Jurkat, Clone E6-1 (cell line): ENCODE results near the gene ARID5B.

Source experiments
- DNase-seq: peaks from one replicate; pipeline ENCODE4 v3.0.0-alpha.2; 2011; ENCODE audit warnings: low read depth, low spot score
- H3K4me3 ChIP-seq: 2 replicates; pipeline ENCODE4 v1.5.1; 2011; ENCODE audit warnings: mild to moderate bottlenecking, low read length, control low read depth, moderate library complexity

The ARID5B gene

GRCh38 chr10:61993711-61994401 is 92.4 kb downstream of the ARID5B start:
- DNase-seq: no peak
- no peak overlapping the region for H3K4me3 ChIP-seq

GRCh38 chr10:61994405-61995219 is 93.1 kb downstream of the ARID5B start:
- DNase-seq: no peak

GRCh38 chr10:61995220-61995503 is 93.7 kb downstream of the ARID5B start:
- no peak for DNase-seq
- no peak overlapping the region for H3K4me3 ChIP-seq

More at GRCh38 chr10:61994405-61995219, 93.1 kb downstream of the ARID5B start:
- H3K4me3 ChIP-seq: no peak overlapping the region

- H3K4me3 ChIP-seq: no peak overlapping the region
- DNase-seq: no peak
Measured at GRCh38 chr10:61998937-61999336, 97.4 kb downstream of the ARID5B start.

- DNase-seq: no peak
- no peak overlapping the region for H3K4me3 ChIP-seq
Measured at GRCh38 chr10:62000037-62000603, 98.6 kb downstream of the ARID5B start.

- no peak overlapping the region for H3K4me3 ChIP-seq
- no peak for DNase-seq
Measured at GRCh38 chr10:62000726-62001125, 99.2 kb downstream of the ARID5B start.

- no peak for DNase-seq
- H3K4me3 ChIP-seq: no peak overlapping the region
Measured at GRCh38 chr10:62001898-62002297, 100.4 kb downstream of the ARID5B start.

GRCh38 chr10:62002753-62003152 is 101.3 kb downstream of the ARID5B start:
- H3K4me3 ChIP-seq: no peak overlapping the region
- DNase-seq: no peak

GRCh38 chr10:62004042-62004441 is 102.5 kb downstream of the ARID5B start:
- no peak overlapping the region for H3K4me3 ChIP-seq
- no peak for DNase-seq

GRCh38 chr10:62005281-62005680 is 103.8 kb downstream of the ARID5B start:
- H3K4me3 ChIP-seq: no peak overlapping the region
- DNase-seq: no peak

GRCh38 chr10:62005687-62006086 is 104.2 kb downstream of the ARID5B start:
- no peak for DNase-seq
- H3K4me3 ChIP-seq: no peak overlapping the region

GRCh38 chr10:62007145-62007544 is 105.6 kb downstream of the ARID5B start:
- H3K4me3 ChIP-seq: no peak overlapping the region
- no peak for DNase-seq

GRCh38 chr10:62008196-62008595 is 106.7 kb downstream of the ARID5B start:
- no peak overlapping the region for H3K4me3 ChIP-seq
- DNase-seq: no peak

GRCh38 chr10:62008946-62009345 is 107.4 kb downstream of the ARID5B start:
- H3K4me3 ChIP-seq: no peak overlapping the region
- no peak for DNase-seq

GRCh38 chr10:62010366-62010765 is 108.9 kb downstream of the ARID5B start:
- no peak overlapping the region for H3K4me3 ChIP-seq
- DNase-seq: no peak

GRCh38 chr10:62011558-62011957 is 110.1 kb downstream of the ARID5B start:
- no peak for DNase-seq
- no peak overlapping the region for H3K4me3 ChIP-seq

GRCh38 chr10:62012318-62012717 is 110.8 kb downstream of the ARID5B start:
- H3K4me3 ChIP-seq: no peak overlapping the region
- DNase-seq: no peak

GRCh38 chr10:62014510-62014909 is 113.0 kb downstream of the ARID5B start:
- no peak for DNase-seq
- H3K4me3 ChIP-seq: no peak overlapping the region

- DNase-seq: no peak
Measured at GRCh38 chr10:62015994-62016393, 114.5 kb downstream of the ARID5B start.

GRCh38 chr10:62016623-62017490 is 115.4 kb downstream of the ARID5B start:
- H3K4me3 ChIP-seq: no peak overlapping the region
- DNase-seq: no peak

More at GRCh38 chr10:62015994-62016393, 114.5 kb downstream of the ARID5B start:
- no peak overlapping the region for H3K4me3 ChIP-seq
